ENCODE data around the gene AUTS2.

DNA sequence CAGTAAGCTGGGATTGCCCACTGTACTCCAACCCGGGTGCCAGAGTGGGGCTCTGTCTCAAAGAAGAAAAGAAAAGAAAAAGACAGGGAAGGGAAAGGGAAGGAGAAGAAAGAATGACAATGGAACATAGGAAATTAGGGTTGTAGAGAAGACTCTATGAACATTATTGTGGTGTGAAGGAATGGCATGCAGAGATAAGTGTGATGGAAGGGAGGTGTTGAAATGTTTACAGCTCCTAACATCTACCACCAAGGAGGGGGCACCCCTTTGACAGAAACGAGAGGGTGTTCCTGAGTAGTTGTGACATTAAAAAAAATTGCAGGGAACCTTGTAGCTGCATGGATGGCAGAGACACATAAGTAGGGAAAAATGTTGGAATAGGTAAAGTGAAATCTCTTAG, 27.5 kb downstream of the AUTS2 start:
- no peak for TF ChIP-seq YY1 (IDR thresholded peaks at IDR 0.05; ENCODE audit: insufficient read depth, insufficient read length)
- TF ChIP-seq SUZ12 (IDR thresholded peaks at IDR 0.05; ENCODE audit: extremely low read depth, insufficient read depth, insufficient read length), result no peak
